Midbrain (tissue), 1 donor: ENCODE data around the gene CLCN6.
"Not testable (repeated sequence)": the region's sequence is repeated elsewhere in the genome, so short reads cannot be mapped to it uniquely, and the experiment has no call there.

Experiments
- DNase-seq: peaks from one replicate; lab custom pipeline; 2025; lab: John Stamatoyannopoulos, UW

CLCN6 gene

DNA sequence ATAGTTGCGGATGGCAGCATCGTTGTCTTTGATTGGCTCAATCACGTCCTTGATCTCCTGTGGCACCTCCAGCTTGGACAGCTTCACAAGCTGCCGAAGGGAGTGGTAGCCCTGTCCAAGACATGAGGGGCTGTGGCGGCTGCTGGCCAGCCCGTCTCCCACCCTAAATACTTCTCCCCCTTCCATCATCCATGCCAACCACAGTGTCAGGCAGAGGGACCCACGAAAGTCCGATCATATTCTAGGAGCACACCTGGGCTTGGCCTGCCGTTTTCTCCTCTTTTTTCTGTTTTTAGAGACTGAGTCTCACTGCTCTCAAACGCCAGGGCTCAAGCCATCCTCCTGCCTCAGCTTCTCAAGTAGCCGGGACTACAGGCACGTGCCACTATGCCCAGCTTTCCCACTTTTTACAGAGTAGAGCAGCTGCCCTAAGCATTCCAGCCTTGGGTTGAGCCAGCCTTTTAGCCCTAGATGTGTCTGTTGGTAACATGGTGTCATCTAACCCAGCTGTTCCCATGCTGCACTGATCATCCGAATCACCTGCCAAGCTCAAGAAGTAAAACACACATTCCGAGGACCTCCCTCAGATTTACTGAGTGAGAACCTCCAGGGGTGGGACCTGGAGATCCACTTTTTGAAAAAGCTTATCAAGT is 10.6 kb upstream of the CLCN6 start:
- DNase-seq = no peak

DNA sequence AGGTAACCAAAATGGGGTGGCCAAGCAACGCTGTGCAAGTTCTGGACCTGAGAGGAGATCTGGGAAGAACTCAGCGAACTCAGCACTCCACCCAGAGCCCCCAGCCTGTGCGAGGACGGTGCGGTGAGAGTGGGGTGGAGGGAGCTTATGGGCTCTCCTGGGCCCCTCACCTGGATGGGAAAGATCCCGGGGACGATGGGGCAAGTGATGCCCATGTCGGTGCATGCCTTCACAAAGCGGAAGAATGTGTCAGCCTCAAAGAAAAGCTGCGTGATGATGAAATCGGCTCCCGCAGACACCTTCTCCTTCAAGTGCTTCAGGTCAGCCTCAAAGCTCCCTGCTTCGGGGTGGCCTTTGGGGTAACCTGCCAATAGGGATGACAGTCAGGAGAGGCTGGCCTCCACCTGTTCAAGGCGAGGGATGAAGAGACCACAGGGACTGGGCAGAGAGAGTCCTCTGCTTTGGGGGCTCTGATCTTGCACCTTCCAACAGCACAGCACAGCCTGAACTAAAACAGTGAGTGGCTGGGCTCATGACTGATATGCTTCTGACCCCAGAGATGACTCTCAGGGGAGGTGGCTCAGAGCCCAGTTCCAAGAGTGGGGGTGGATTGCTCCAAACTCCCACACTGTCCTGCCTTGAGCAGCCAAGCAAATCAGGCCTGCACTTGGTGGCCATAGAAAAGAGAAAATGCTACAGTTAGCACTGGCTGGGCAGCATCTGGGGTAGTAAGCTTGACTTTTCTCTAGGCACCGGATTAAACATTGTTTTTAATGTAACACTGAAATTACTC is 9.8 kb upstream of the CLCN6 start:
- DNase-seq = no peak

DNA sequence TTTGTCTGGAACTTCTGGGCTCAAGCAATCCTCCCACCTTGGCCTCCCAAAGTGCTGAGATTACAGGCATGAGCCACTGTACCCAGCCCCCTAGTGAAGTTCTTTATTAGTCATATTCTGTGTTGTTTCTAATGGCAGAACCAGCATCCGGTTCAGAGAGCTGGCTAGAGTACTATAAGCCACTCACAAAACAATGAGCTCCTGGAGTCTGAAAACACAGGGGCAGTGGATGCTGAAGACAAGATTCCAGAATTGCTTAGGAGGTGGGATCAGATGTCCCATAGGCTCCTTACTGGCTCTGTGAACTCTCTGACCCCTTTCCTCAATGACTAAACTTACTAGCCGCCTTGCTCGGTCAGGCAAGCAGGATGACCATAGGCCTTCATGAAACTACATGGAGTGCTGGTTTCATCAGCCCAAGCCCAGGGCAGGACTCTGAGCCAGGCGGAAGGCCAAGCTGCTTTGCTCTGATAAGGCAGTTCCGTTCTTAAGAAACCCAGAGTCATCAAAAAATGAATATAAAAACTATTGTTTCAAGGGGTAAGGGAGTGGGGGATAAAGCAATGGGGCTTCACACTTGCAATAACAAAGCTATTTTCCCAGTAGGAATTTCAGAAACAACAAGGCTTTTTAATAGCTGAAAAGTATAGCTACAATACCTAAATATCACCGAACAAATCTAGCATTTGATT is 8.3 kb upstream of the CLCN6 start:
- DNase-seq = no peak

DNA sequence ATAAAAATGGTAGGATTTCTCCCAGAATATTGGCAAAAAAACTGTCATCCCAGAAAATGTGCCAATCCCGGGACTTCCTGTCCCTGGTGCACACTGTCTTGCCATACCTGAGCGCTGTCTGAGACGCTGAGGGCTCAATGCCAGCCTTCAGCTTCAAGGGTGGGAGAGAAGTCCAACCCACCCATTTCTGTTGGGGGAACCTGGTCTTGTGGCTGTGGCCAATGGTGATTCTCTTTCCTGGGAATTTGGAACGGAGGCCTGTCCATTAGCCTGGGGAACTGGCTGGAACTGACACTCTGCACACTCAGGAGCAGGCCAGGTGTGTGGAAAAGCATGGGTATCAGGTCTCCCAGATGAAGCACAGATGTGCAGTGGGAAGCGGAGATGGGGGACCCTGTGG is 6.9 kb upstream of the CLCN6 start:
- DNase-seq = no peak

DNA sequence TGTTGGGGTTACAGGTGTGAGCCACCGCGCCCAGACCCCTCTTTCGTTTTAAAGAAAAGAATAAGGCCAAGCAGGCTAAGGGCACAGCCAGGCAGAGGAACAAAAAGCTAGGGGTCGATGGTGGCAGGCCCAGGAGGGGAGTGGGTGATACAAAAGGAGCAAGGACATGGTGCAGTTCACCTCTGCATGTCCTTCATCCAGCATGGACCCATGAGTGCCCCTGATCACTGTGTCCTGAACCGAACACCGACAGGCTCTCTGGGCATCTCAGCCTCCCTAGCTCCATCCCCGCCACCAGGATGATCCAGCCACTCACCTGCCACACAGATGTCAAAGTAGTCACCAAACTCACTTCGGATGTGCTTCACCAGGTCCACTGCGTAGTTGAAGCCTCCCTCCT is 6.1 kb upstream of the CLCN6 start:
- no peak for DNase-seq

DNA sequence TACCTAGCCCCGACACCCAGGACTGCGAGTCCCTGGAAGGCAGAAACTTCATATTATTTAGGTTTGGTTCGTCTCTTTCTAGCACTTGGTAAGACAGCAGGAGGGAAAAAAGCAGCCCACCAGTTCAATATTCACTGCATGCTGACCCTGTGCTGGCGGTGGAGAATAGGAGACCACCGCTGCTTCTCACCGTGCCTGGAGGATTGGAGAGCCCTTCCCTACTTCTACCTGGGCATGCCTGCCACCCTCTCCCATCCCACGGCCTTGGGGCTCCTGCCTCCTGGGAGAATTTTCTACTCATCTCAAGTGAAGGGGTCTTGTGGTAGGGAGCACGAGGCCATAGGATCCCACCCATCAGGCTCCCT is 5.6 kb upstream of the CLCN6 start:
- DNase-seq = no peak

DNA sequence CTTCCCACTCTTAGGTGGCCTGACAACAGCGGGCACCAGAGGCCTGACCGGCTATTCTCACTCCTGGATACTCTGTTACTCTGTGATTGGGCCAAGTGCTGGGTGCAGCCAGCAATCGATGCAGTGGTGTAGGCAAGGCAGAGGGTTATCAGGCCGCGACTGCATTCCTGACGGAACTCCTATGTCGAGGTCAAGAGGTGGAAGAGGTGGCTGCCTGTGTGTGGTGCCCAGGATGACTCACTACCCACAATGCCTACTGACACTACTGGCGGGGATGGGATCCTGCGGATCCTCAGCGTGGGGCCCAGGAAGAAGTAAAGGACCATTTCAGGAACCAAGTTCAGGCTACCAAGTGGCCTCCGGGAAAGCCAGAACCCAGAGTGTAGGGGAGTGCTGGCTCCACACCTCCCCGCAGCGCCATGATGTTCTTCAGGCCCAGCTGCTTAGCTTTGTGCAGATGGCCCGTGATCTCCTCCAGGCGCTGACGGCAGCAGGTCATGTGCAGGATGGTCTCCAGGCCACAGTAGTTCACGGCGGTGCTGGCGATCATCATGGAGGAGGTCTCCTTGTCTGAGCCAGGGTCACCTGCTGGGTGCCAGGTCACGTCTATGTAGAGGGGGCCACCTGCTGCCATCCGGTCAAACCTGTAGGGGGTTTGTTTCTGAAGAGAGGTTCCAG is 5.1 kb upstream of the CLCN6 start:
- no peak for DNase-seq

DNA sequence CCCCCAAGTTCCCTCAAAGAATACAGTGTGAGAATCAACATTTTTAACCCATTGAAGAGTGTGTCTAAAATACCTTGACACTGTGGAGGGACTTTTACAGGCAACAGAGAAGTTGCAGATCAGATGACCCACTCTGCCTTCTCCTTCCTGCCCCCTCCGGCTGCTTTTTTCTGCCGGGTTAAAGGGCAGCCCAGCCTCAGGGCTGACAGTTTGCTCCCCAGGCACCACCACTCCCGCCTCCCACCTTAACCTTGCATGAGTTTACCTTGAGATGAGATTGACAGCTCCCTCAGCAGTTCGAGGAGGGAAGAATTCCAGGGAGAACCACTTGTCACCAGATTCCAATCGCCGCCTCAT is 3.4 kb upstream of the CLCN6 start:
- no peak for DNase-seq

DNA sequence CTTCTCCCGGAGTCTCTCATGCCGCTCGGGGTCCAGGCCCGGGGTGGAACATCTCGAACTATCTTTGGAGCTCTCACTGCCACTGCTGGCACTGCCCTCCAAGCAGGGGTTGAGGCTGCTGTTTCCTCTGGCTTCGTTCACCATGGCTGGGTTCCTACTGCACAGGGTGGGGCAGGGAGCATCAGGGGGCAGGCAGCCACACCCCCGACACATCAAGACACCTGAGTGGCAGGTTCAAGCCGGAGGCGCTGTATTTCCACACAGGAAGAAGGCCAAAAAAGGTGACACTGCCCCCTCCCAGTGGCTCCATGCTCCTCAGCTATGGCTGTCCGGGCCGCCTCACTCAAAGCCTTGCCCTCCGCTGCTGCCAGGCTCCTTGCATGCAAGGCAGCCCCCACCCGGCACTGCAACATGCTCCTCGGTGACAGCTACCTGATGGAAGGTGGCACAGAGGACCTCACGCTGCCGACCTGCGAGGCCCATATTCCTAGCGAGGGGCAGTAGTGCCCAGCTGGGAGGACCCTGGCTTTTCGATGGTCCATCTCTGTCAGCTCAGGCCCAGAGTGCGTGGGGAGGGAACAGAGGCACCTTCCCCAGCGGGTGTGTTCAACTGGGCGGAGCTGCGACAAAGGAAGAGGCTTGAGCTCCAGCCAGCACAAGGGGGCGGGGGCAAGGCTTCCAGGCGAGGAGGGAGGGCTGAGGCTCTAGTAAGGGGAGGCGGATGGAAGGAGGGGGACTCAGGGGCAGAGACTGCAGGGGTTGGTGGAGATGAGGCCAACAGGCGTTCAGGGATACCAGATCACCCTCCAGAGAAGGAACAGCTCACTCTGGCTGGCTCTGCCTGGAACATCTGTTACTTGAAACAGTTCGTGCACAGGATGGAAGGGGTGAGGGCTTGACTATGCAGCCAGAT is 2.8 kb upstream of the CLCN6 start:
- DNase-seq = peak; percentile 39

DNA sequence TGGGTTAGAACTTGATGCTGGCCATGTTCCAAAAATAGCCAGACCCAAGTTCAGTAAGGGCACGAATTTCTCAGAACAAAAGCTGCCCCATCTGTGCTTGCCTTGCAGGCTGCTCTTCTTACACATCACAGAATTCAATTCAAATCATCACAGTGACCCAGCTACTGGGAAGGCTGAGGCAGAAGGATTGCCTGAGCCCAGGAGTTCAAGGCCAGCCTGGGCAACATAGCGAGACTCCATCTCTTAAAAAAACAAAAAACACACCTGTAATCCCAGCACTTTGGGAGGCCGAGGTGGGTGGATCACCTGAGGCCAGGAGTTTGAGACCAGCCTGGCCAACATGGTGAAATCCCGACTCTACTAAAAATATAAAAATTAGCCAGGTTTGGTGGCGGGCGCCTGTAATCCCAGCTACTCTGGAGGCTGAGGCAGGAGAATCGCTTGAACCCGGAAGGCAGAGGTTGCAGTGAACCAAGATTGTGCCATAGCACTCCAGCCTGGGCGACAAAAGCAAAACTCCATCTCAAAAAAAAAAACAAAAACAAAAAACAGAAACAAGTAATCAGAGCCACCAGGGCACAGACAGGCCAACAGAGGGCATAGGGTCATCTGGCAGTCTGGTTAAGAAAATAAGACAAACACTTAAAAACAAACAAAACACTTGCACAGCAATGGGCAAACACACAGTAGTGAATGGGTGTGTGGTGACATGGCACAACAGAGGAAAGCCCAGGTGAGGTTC is 1.9 kb upstream of the CLCN6 start:
- not testable (repeated sequence) for DNase-seq

DNA sequence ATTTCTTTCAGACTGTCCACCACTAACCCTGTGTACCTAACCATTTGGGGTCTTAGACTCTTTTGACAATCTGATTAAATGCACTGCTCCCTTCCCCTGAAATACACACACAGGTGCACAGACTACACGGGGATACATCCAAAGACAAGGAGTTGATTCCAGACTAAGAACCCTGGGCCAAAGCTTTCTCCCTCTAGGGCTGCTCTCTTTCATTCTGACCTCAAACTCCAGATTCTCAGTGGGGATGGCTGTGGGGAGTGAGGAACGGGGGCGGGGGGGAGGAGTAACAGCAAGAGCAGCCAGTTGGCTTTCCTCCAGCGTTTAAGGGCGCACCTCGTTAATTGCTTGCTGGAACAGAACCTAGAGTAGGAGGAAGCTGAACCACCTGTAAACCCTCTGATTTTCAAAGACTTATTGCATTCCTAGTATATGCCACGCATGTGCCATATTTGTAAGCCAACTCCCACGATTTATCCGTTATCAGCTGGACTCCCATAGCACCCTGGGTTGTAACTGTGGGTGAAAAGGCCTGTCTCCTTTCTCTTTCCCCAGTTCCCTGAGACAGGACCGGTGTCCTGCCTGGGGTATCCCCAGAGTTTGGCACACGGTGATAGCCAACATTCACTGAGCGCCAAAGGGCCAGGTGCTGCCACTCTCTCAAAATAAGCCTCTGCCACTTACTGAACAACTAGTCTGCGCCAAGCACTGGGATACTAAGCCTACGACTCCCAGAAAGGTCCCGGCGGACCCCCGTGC is 1.1 kb upstream of the CLCN6 start:
- DNase-seq = no peak

DNA sequence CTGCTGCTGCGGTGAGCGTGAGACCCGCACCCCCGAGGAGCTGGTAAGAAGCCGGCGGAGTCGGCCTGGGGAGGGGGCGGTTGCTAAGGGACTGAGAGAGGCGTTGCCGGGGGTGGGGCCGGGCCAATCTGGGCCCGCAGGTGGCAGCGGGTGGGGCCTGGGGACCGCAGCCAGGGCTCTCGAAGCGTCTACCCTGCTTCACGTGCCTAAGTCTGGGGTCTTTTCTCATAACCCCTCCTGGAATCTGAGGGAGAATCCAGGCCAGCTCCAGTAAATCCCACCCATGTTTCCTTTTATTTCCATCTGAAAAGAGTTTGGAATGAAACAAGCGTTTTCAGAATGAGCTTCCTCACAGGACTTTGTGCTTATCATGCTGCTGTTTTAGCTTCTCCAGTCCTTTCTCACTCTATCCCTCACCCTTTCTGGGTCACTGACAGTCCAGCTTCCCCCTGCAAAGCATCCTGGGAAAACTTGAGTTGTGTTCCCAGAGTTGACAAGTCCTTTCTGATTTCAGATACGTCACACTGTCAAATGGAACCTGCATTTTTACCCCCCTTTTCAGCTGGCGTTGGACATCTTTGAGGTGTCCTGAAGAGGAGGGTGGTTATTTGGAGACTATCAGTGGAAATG is 431 bp downstream of the CLCN6 start:
- DNase-seq = peak; percentile 30

DNA sequence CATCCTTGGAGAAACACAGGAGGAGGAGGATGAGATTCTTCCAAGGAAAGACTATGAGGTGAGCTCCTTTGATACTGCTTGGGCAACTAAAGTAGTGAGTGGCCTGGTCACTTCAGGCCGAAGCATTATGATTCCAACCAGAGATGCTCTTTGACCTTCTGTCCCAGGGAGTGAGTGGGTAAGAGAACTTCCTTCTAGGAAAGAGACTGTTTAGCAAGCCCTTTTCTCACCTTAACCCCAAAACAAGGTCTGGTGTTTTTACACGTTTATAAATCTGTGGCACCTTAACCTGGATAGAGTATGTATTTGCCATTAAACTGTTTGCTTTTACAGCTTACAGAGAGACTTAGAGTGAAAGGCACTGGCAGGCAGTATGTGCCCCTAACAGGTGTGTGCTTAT is 1.1 kb downstream of the CLCN6 start:
- DNase-seq = no peak

DNA sequence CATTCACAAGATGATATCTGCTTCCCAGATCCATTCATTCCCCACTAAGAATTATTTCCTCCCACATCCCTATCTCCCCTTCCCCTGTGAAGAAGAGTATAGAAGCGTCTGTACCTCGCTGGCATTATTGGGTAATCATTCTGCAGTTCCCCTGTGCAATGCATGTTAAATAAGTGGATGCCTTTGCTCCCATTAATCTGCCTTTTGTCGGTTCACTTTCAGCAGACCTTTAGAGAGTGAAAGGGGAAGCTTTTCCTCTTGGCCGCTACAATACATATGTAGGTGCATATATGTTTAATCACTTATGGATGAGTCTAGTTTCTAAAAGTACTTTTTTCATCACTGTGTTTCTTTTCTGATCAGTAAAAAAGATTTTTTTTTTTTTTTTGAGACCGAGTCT is 7.0 kb downstream of the CLCN6 start:
- DNase-seq = no peak

DNA sequence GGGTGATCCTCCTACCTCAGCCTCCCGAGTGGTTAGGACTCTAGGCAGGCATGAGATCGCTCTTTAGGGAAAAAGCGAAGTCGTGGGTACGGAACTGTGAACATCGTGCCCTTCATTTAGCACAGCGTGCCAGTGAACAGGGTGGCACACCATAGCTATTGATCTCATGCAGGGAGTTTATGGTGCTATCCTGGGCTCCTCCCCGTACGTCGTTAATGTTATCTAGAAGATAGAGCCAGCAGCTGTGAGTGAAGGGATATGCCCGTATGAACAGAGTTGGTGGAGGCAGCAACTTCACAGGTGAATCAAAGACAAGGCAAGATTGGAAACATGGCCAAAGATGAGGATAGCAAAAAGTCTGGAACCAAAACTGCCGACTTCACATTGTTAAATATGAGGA is 11.2 kb downstream of the CLCN6 start:
- DNase-seq = no peak

DNA sequence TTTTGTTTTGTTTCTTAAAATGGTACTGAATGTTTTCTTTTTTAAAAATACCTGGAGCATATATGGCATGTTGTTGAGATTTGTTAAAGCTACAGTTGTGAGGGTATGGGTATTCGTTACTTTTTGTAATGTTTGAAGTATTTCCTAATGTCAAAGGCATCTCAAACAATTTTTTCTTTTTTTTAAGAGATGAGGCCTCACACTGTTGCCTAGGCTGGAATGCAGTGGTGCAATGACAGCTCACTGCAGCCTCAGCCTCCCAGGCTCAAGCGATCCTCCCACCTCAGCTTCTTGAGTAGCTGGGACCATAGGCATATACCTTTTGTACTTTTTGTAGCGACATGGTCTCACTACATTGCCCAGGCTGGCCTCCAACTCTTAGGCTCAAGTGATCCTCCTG is 16.1 kb downstream of the CLCN6 start:
- DNase-seq = no peak

DNA sequence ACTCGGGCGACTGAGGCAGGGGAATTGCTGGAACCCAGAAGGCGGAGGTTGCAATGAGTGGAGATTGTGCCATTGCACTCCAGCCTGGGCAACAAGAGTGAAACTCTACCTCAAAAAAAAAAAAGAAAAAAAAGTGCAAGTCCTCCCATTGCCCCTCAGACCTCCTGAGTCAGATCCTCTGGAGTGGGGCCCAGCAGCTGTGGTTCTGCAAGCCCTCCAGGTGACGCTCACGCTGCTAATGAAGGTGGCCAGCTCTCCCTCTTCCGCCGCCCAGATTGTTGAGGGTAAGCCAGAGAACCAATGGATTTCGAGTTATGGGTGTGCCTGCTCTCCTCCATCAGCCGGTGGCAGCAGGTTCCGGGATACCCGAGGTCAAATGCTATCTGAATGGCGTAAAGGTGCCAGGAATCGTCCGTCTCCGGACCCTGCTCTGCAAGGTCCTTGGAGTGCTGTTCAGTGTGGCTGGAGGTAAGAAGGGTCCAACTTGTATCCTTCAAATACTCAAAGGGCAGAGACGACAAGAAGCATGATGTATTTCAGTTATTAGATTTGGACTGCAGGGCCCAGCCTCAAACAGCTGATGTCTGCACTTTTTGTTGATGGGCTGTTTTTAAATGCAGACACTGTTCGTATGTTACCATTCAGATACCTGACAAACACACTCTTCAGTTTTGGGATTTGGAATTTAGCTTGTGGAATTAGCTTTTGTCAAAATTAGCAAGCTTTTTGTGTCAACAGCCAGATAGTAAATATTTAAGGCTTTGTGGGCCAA is 17.6 kb downstream of the CLCN6 start:
- DNase-seq = no peak

DNA sequence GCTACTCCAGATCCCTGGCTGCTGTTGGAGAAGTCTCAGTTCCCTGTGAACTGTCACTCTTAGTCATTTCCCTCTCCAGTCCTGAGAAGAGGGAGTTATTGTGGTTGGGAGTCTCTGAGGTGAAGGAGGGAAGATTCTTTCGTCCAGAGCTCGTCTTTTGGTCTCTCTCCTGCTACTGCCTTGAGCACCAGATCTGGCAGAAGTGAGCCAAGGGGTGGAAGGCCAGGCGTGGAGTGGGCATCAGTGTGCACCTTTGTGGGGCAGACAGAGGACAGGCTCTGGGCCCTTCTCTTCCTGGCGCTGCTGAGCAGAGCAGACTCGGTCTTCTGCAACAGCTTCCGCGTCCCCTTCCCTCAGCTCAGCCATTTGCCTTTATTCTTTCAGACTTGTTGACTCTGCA is 19.1 kb downstream of the CLCN6 start:
- no peak for DNase-seq

DNA sequence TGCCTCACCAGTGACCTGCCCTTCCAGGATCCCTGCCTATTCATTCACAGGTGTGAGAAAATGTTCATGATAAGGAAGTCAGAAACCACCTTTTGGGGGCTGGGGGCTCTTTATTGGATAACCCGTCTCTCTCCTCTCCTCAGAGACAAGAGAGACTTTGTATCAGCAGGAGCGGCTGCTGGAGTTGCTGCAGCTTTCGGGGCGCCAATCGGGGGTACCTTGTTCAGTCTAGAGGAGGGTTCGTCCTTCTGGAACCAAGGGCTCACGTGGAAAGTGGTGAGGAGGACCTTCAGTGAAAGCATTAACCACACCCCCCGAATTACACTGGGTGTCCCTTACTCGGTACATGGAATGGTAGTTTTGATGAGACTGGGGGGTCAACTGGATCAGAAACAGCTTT is 21.0 kb downstream of the CLCN6 start:
- DNase-seq = no peak
